K562 (cell line): ENCODE results near the gene HEBP1. TPM values are rescaled to one million over a fixed set of nuclear protein-coding genes. Genes with fewer than 3 reads are reported as not detected.

Source experiments
- ATAC-seq: fragments of 200-7000 bp; cut with Tn5 transposase; 3 replicates; pipeline ENCODE4 v1.9.1; 2020; ENCODE audit warnings: moderate library complexity
- BruUV-seq: library from RNA; stranded (reverse); fragments of 400-500 nt; replicated peaks from 2 replicates; lab custom pipeline; 2021; lab: Mats Ljungman, UMichigan
- CTCF ChIA-PET: fragments of 300-600 bp; formaldehyde crosslinking; extraction: SDS; loops from one replicate; lab custom pipeline; 2021; ENCODE audit warnings: low intra/inter-chr PET ratio; lab: Yijun Ruan, JAX
- POLR2A ChIA-PET: fragments of 300-600, 350-650 bp; sonication (Branson Sonifier 250); formaldehyde crosslinking; extraction: SDS; loops from one replicate; lab custom pipeline; 2021; ENCODE audit warnings: antibody characterized with exemption, inconsistent platforms; lab: Yijun Ruan, JAX
- DNase-seq, 4 experiments: peaks; one replicate each; pipeline versions ENCODE4 v3.0.0 to v3.0.0-alpha.2; 2011 to 2018; ENCODE audit warnings: low spot score in 3 of 4, mixed read lengths in 3 of 4; ENCODE audit errors: extremely low read depth in 1 of 4
- FAIRE-seq: peaks from 2 replicates; lab custom pipeline; 2011; peaks lifted over from hg19 to GRCh38; lab: Jason Lieb, UNC
- H2AFZ ChIP-seq: 2 replicates; pipeline ENCODE4 v1.6.0; 2011; ENCODE audit warnings: low read depth, low read length, control low read depth, inconsistent platforms
- H3K27ac ChIP-seq: fragments of 200-600 bp; 3 replicates; pipeline ENCODE4 v1.8.0; 2011; ENCODE audit warnings: low read depth, mild to moderate bottlenecking, control low read depth, inconsistent platforms, low read length, moderate library complexity, mixed read lengths; ENCODE audit errors: extremely low read depth
- H3K27me3 ChIP-seq, 2 experiments: fragments of 300-600 bp in 1 of 2; 2 replicates in 1 of 2; 3 replicates in 1 of 2; pipeline versions ENCODE4 v1.6.0 to v1.8.0; 2011; ENCODE audit warnings: inconsistent platforms in 2 of 2, low read length in 2 of 2, mild to moderate bottlenecking in 1 of 2, mixed read lengths in 1 of 2, moderate library complexity in 1 of 2; ENCODE audit not compliant: control insufficient read depth in 2 of 2, insufficient read depth in 2 of 2
- H3K36me3 ChIP-seq: fragments of 300-600 bp; 3 replicates; pipeline ENCODE4 v1.8.0; 2011; ENCODE audit warnings: mild to moderate bottlenecking, low read length, inconsistent platforms; ENCODE audit not compliant: control insufficient read depth, insufficient read depth
- H3K4me1 ChIP-seq, 2 experiments: fragments of 200-600 bp in 1 of 2; replicated peaks in 1 of 2; 2 replicates in 1 of 2; 3 replicates in 1 of 2; pipeline versions ENCODE4 v1.5.1 to v1.8.0; 2011; ENCODE audit warnings: inconsistent platforms in 2 of 2, low read length in 2 of 2, mild to moderate bottlenecking in 1 of 2, mixed read lengths in 1 of 2, moderate library complexity in 1 of 2; ENCODE audit not compliant: control insufficient read depth in 2 of 2, insufficient read depth in 2 of 2
- H3K4me2 ChIP-seq: 2 replicates; pipeline ENCODE4 v1.6.1; 2011; ENCODE audit warnings: low read length, control low read depth, inconsistent platforms, mixed read lengths; ENCODE audit not compliant: insufficient read depth
- H3K4me3 ChIP-seq: fragments of 200-600 bp; sonication (generic), shearing (Covaris generic); 2 replicates; pipeline ENCODE4 v1.5.1; 2016; ENCODE audit warnings: control low read depth, inconsistent platforms
- H3K79me2 ChIP-seq: fragments of 200-600 bp; 3 replicates; pipeline ENCODE4 v1.8.0; 2011; ENCODE audit warnings: low read length, inconsistent platforms; ENCODE audit not compliant: control insufficient read depth, insufficient read depth
- H3K9ac ChIP-seq, 2 experiments: 2 replicates each; pipeline versions ENCODE4 v1.6.0 to v1.6.1; 2011; ENCODE audit warnings: low read depth in 2 of 2, low read length in 2 of 2, control low read depth in 1 of 2, inconsistent platforms in 1 of 2, mild to moderate bottlenecking in 1 of 2, mixed read lengths in 1 of 2; ENCODE audit not compliant: insufficient read depth in 1 of 2
- H3K9me1 ChIP-seq: one replicate; pipeline ENCODE4 v1.6.0; 2011; ENCODE audit warnings: inconsistent platforms, mild to moderate bottlenecking, low read length, moderate library complexity; ENCODE audit not compliant: control insufficient read depth, insufficient read depth
- H3K9me3 ChIP-seq: replicated peaks from 2 replicates; pipeline ENCODE4 v1.5.1; 2011; ENCODE audit warnings: low read depth, low read length, inconsistent platforms; ENCODE audit not compliant: control insufficient read depth, insufficient read depth
- H4K20me1 ChIP-seq: replicated peaks from 2 replicates; pipeline ENCODE4 v1.6.1; 2011; ENCODE audit warnings: low read length, inconsistent platforms, mixed read lengths; ENCODE audit not compliant: control insufficient read depth, insufficient read depth
- C11orf30 ChIP-seq: fragments of 450-650 bp; IDR thresholded peaks from 2 replicates; pipeline ENCODE4 v1.6.1; 2016; ENCODE audit warnings: low read depth, mild to moderate bottlenecking
- CEBPB ChIP-seq: fragments of 450-650 bp; IDR thresholded peaks from 2 replicates; pipeline ENCODE4 v1.6.1; 2016; ENCODE audit warnings: missing genetic modification characterization, missing compliant biosample characterization
- CEBPG ChIP-seq, 3 experiments: fragments of 200-800 bp in 1 of 3; sonication (Bioruptor generic) in 1 of 3; sonication (generic) in 1 of 3; formaldehyde crosslinking in 1 of 3; IDR thresholded peaks in 2 of 3; conservative IDR thresholded peaks in 1 of 3; 2 replicates each; pipeline versions ENCODE4 v1.6.1 to v1.8.0; 2016 to 2022; ENCODE audit warnings: missing compliant biosample characterization in 2 of 3, missing genetic modification characterization in 2 of 3, mild to moderate bottlenecking in 1 of 3, missing genetic modification reagents in 1 of 3
- FOXP1 ChIP-seq: sonication (generic); formaldehyde crosslinking; IDR thresholded peaks from 2 replicates; pipeline ENCODE4 v1.8.0; 2022; ENCODE audit warnings: mild to moderate bottlenecking, missing genetic modification reagents
- HNRNPK ChIP-seq: fragments of 200-400 bp; formaldehyde crosslinking; IDR thresholded peaks from one replicate; pipeline ENCODE4 v1.6.1; 2018; ENCODE audit warnings: mild to moderate bottlenecking, low read depth, low read length; ENCODE audit not compliant: poor library complexity, severe bottlenecking
- KDM2B ChIP-seq: fragments of 250-450 bp; sonication (Bioruptor Pico); IDR thresholded peaks from 2 replicates; pipeline ENCODE4 v1.8.0; 2021; ENCODE audit warnings: mild to moderate bottlenecking, moderate library complexity
- MAFG ChIP-seq: fragments of 450-650 bp; conservative IDR thresholded peaks from 2 replicates; pipeline ENCODE4 v1.6.1; 2016; ENCODE audit warnings: missing genetic modification characterization, missing compliant biosample characterization
- MAFK ChIP-seq: IDR thresholded peaks from 2 replicates; pipeline ENCODE4 v1.6.1; 2011; ENCODE audit warnings: low read length, improper control_type of control experiment
- MTA2 ChIP-seq: fragments of 450-650 bp; IDR thresholded peaks from 2 replicates; pipeline ENCODE4 v1.6.1; 2016; ENCODE audit warnings: low read depth
- NFE2 ChIP-seq: IDR thresholded peaks from 2 replicates; pipeline ENCODE4 v1.6.1; 2014; ENCODE audit warnings: antibody characterized with exemption, low read depth
- ZNF316 ChIP-seq: fragments of 450-650 bp; IDR thresholded peaks from 2 replicates; pipeline ENCODE4 v1.6.1; 2016
- ZSCAN32 ChIP-seq: fragments of 450-650 bp; formaldehyde crosslinking; IDR thresholded peaks from 2 replicates; pipeline ENCODE4 v1.4.0; 2020; ENCODE audit warnings: mild to moderate bottlenecking, moderate library complexity
- WGBS: fragments of 100-300 bp; shearing (Covaris generic); methylation state at CpG from one replicate; pipeline ENCODE4 v1.1.6; 2016; ENCODE audit warnings: low coverage, mixed read lengths; ENCODE audit not compliant: insufficient coverage; ENCODE audit errors: missing lambda C conversion rate; 5-methylcytosine and 5-hydroxymethylcytosine counted together
- in situ Hi-C: fragments of 300-500 bp; cut with MboI; formaldehyde crosslinking; loops from 4 replicates; pipeline ENCODE4 v1.15.0; 2018; ENCODE audit warnings: inconsistent platforms, mixed read lengths
- intact Hi-C: fragments of 100-400 bp; cut with micrococcal nuclease; formaldehyde crosslinking; loops from 2 replicates; pipeline ENCODE4 v1.14.2; 2022
- polyA plus RNA-seq, 8 experiments: library from polyadenylated mRNA; depleted of rRNA in 4 of 8; stranded (reverse) in 5 of 8; unstranded in 3 of 8; fragments of >200 nt; fragmentation: Nextera tagmentation in 2 of 8; fragmentation: Illumina TruSeq in 1 of 8; extraction: Ambion mirVana in 2 of 8; extraction: Trizol in 1 of 8; gene quantifications; 2 replicates each; pipeline versions ENCODE4 v1.2.1 to v1.2.3, GENCODE V29; 2011 to 2014; ENCODE audit warnings: inconsistent platforms in 1 of 8, missing spikeins in 1 of 8
- total RNA-seq, 7 experiments: library from RNA; depleted of rRNA in 6 of 7; stranded (reverse); fragments of >200 nt in 6 of 7; fragmentation: Illumina TruSeq in 2 of 7; extraction: Trizol in 2 of 7; gene quantifications; 2 replicates each; pipeline versions ENCODE4 v1.2.1 to v1.2.3, GENCODE V29; 2011 to 2021; ENCODE audit warnings: low replicate concordance in 1 of 7
- TF ChIP-seq, protein P1 (sequence below): IDR thresholded peaks from 2 replicates; pipeline ENCODE4 v1.6.1; 2011; ENCODE audit not compliant: insufficient read length; ENCODE audit errors: extremely low read depth
- TF ChIP-seq, protein P2 (sequence below): sonication (generic); formaldehyde crosslinking; IDR thresholded peaks from 2 replicates; pipeline ENCODE4 v1.8.0; 2022; ENCODE audit warnings: mild to moderate bottlenecking, missing genetic modification reagents

The HEBP1 gene
- total and polyA plus RNA-seq, 9 of the 15 experiments (the other 6 are each of a cell fraction or from before 2014, with no cell fraction given): 1.1 to 10.1 (median 2.4) TPM

DNA sequence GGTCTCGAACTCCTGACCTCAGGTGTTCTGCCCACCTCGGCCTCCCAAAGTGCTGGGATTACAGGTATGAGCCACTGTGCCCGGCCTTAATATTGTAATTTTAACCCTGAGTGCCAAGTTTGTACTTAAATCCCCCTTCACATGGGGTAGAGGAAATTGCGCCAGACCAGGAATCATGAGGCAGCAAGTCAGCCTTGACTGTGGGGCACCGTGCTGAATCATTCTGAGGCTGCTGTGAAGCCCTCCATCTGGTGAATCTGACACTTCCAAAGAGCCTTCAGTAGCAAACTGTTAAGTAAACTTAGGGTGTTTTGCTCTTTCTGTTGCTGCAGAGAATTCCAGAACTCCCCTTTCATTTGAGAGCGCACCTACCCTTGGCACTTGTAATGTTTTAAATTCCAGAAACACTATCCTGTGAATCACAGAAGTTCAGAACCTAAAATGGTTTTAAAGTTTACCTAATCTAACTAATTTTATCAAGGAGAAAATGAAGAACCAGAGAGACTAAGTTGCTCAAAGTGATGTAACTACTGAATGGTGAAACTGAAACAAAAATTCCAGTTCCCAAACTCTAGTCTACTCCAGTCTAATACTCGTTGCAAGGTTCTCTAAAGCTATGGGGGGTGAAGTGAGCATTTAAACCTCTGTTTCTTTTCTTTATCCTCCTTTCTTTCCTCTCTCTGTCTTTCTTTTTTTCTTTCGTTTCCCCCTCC is 7.5 kb downstream of the HEBP1 start:
- no peaks in the 10 kb centered on the region for H3K79me2 ChIP-seq
- peak overlapping the region; percentile 11; the same call in 1 of the 2 replicates for H3K4me2 ChIP-seq
- no peak overlapping the region; the same call in 2 of the 3 replicates for H3K27ac ChIP-seq
- H3K9me3 ChIP-seq: no peaks in the 10 kb centered on the region
- peaks cover 0 to 2% of the 10 kb centered on the region in 2 experiments; a peak in 2 of 5 replicates for H3K4me1 ChIP-seq
- no peaks in the 10 kb centered on the region for H3K36me3 ChIP-seq
- no peaks in the 10 kb centered on the region for H4K20me1 ChIP-seq
- BruUV-seq: no TSS peak
- no peak overlapping the region for H2AFZ ChIP-seq
- in situ Hi-C loops: no loop called here
- H3K9ac ChIP-seq: no peak overlapping the region
- ATAC-seq: peak; percentile 63; the same call in 2 of the 3 replicates
- TF ChIP-seq, protein P1, sequence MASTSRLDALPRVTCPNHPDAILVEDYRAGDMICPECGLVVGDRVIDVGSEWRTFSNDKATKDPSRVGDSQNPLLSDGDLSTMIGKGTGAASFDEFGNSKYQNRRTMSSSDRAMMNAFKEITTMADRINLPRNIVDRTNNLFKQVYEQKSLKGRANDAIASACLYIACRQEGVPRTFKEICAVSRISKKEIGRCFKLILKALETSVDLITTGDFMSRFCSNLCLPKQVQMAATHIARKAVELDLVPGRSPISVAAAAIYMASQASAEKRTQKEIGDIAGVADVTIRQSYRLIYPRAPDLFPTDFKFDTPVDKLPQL: no peak
- TF ChIP-seq, protein P2, sequence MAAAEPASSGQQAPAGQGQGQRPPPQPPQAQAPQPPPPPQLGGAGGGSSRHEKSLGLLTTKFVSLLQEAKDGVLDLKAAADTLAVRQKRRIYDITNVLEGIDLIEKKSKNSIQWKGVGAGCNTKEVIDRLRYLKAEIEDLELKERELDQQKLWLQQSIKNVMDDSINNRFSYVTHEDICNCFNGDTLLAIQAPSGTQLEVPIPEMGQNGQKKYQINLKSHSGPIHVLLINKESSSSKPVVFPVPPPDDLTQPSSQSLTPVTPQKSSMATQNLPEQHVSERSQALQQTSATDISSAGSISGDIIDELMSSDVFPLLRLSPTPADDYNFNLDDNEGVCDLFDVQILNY (CRISPR knock-in tag): no peak
- TF ChIP-seq HNRNPK (peak; percentile 32), KDM2B (CRISPR knock-in tag) (no peak), MAFK (peak; percentile 22; the same call in 1 of the 2 replicates), C11orf30 (peak; percentile 56; the same call in 1 of the 2 replicates), MAFG (tag) (0 out of 2 replicates have a peak, but pooled peaks have one; percentile 24), ZSCAN32 (CRISPR knock-in tag) (no peak), ZNF316 (peak; percentile 45; the same call in 1 of the 2 replicates), CEBPG (CRISPR knock-in tag; IDR thresholded peaks at IDR 0.05) (no peak), CEBPG (tag; conservative IDR thresholded peaks at IDR 0.05 in 1 of 2, IDR thresholded peaks at IDR 0.05 in 1 of 2) (0 out of 4 replicates have a peak, but pooled peaks of 1 of the 2 experiments have one; percentile 20), FOXP1 (CRISPR knock-in tag) (no peak), MTA2 (no peak), NFE2 (peak; percentile 60; the same call in 1 of the 2 replicates), CEBPB (peak; percentile 61)
- intact Hi-C loops: no loop called here
- H3K4me3 ChIP-seq: no peak overlapping the region
- ChIA-PET CTCF (no interaction called here), POLR2A (interaction anchor here (0.7 kb wide), 1 partner anchor 625 kb away, joined by 3 read pairs; no protein-coding TSS in a partner anchor)
- H3K9me1 ChIP-seq: no peaks in the 10 kb centered on the region
- no peaks in the 10 kb centered on the region for H3K27me3 ChIP-seq
- 42% methylated on average over 6 of the region's 8 CpGs for WGBS
- DNase-seq: peak in 2 of 4 experiments; percentile 13 to 17
- peak; percentile 42 for FAIRE-seq
